ENCODE data around the gene ZCCHC17.

- TF ChIP-seq CTCF (IDR thresholded peaks at IDR 0.05) (no peak), EZH2 (IDR thresholded peaks at IDR 0.05; ENCODE audit: borderline replicate concordance, insufficient read depth, low read depth, low read length, poor library complexity, severe bottlenecking) (no peak)
Observed at GRCh38 chr1:31390071-31390470, 93.2 kb downstream of the ZCCHC17 start.

Data from B cell (primary cell).